ENCODE measurements around the gene OPRPN. TPM values are rescaled to one million over a fixed set of nuclear protein-coding genes. Genes with fewer than 3 reads are reported as not detected.

Gene OPRPN, protein sequence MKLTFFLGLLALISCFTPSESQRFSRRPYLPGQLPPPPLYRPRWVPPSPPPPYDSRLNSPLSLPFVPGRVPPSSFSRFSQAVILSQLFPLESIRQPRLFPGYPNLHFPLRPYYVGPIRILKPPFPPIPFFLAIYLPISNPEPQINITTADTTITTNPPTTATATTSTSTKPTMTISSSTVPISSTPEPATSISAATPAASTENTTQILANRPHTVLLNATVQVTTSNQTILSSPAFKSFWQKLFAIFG
- total RNA-seq (not detected), polyA plus RNA-seq (not detected)
- long read RNA-seq, donor 1, result 0 reads
- long read RNA-seq, donor 2, result 0 reads
- long read RNA-seq, donor 3, result 0 reads

DNA sequence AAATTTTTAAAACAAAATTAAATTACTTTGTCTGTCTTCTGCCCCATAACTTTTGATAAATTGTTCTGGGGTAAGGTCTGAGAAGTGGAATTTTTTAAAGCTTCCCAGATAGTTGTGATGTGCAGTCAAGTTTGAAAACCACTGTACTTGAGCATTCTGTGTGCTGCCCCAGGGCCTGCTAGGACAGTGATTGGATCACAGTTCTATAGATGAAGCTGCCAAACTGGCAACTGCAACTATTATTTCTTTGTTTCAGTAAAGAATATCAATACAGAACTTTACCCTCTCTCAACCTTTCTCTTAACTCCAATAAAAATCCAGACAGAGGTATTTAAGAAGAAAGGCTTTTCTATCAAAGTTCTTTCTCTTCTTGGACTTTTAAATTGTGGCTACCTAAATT, at the start of gene OPRPN:
TSS of gene OPRPN (plus strand) at position 361 of the 400 bp plus-strand sequence. CDS start 1,346 bp downstream, outside the sequence.
- Histone ChIP-seq H3K27ac (no peak within 1 kb of the TSS), H3K4me3 (no peak within 1 kb of the TSS), H3K9me3 (no peaks in the 10 kb centered on the region), H3K27me3 (no peaks in the 10 kb centered on the region), H3K4me1 (ENCODE audit: insufficient read depth) (no peaks in the 10 kb centered on the region), H3K36me3 (no peaks in the 10 kb centered on the region)
- no peak for DNase-seq
- TF ChIP-seq EP300 (IDR thresholded peaks at IDR 0.05), result no peak
- no peak for TF ChIP-seq POLR2A (IDR thresholded peaks at IDR 0.05)
- TF ChIP-seq, protein P1, sequence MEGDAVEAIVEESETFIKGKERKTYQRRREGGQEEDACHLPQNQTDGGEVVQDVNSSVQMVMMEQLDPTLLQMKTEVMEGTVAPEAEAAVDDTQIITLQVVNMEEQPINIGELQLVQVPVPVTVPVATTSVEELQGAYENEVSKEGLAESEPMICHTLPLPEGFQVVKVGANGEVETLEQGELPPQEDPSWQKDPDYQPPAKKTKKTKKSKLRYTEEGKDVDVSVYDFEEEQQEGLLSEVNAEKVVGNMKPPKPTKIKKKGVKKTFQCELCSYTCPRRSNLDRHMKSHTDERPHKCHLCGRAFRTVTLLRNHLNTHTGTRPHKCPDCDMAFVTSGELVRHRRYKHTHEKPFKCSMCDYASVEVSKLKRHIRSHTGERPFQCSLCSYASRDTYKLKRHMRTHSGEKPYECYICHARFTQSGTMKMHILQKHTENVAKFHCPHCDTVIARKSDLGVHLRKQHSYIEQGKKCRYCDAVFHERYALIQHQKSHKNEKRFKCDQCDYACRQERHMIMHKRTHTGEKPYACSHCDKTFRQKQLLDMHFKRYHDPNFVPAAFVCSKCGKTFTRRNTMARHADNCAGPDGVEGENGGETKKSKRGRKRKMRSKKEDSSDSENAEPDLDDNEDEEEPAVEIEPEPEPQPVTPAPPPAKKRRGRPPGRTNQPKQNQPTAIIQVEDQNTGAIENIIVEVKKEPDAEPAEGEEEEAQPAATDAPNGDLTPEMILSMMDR (IDR thresholded peaks at IDR 0.05), result no peak
- intact Hi-C loops (cut with DNase I), result no loop called here

DNA sequence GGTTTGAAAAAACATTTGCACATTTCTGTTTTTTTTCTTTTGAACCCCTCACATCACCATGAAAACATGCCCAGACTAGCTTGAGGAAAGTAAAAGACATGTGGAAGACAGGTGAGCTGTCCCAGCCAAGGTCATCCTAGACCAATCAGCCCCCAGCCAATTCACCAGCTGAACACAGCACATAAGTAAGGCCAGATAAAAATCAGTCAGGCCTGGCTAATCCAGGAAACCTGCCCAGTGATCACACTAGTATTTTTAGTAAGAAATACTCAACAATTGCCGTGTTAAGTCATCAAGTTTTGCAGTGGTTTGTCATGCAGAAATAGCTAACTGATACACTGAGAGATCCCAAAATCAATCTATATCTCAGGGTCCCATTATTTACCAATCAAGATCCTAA, 41.6 kb upstream of the OPRPN start:
- DNase-seq, result no peak
- 17 to 73% (median 21%) methylated on average over 1 of the region's 1 CpG for WGBS, 3 donors
- Histone ChIP-seq H3K27ac (no peak overlapping the region), H3K36me3 (no peaks in the 10 kb centered on the region), H3K27me3 (no peaks in the 10 kb centered on the region), H3K4me3 (no peak overlapping the region), H3K9me3 (no peaks in the 10 kb centered on the region), H3K4me1 (ENCODE audit: insufficient read depth) (no peaks in the 10 kb centered on the region)
- TF ChIP-seq POLR2A (IDR thresholded peaks at IDR 0.05) (no peak), EP300 (IDR thresholded peaks at IDR 0.05) (no peak)
- TF ChIP-seq, protein P1 (IDR thresholded peaks at IDR 0.05), result no peak
- intact Hi-C loops (cut with DNase I), result no loop called here

DNA sequence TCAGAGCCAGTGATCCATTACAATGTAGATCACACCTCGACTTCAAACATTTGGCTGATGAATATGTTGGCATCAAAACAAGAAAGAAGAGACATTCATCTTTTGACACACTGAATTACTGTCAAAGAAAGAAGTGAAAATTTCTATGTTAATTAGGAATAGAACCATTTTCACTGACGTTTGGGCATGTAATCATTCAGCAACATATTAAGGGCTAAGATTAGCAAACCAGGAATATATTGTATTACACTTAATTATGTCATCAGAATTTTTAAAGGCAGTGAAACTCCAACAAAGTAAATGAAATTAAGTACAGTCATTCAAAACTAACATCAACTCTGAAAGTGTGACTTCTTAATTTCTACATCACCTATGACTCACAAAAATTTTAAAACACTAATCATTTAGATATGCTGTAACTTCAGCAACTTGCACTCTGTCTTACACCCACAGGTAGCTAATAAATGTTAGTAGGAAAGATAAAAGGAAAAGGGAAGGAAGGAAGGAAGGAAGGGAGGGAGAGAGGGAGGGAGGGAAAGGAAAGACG, 38.6 kb upstream of the OPRPN start:
- WGBS, 3 donors, result 56 to 70% (median 65%) methylated on average over 3 of the region's 3 CpGs
- Histone ChIP-seq H3K36me3 (no peaks in the 10 kb centered on the region), H3K4me3 (no peak overlapping the region), H3K4me1 (ENCODE audit: insufficient read depth) (no peaks in the 10 kb centered on the region), H3K27me3 (no peaks in the 10 kb centered on the region), H3K9me3 (no peaks in the 10 kb centered on the region), H3K27ac (no peak overlapping the region)
- TF ChIP-seq EP300 (IDR thresholded peaks at IDR 0.05) (no peak), POLR2A (IDR thresholded peaks at IDR 0.05) (no peak)
- TF ChIP-seq, protein P1 (IDR thresholded peaks at IDR 0.05), result no peak
- intact Hi-C loops (cut with DNase I), result no loop called here
- no peak for DNase-seq

DNA sequence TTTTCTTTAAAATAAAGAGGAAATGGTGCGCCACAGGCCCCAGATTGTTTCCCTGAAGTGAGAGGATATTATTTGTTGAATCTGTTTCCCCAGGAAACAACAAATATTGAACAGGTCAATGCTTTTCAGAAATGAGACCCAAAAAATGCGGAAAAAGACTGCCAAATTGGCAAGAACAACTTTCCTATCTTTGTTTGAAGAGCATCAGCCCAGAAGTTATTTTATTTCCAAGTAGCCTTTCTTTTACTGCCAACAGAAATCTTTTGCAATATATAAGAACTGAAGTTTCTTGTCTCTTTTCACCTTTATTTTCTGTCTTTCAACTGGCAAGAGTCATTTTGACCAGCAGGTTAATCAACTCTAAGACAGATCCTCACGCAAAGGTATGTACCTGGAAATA, 37.3 kb upstream of the OPRPN start, which contains the start of gene SMR3A:
TSS of gene SMR3A (plus strand) at position 301 of the 400 bp plus-strand sequence. CDS start 1,356 bp downstream, outside the sequence.
- DNase-seq, result no peak
- Histone ChIP-seq H3K4me1 (ENCODE audit: insufficient read depth) (no peaks in the 10 kb centered on the region), H3K9me3 (no peaks in the 10 kb centered on the region), H3K36me3 (no peaks in the 10 kb centered on the region), H3K27ac (no peak within 1 kb of the TSS), H3K27me3 (no peaks in the 10 kb centered on the region), H3K4me3 (no peak within 1 kb of the TSS)
- intact Hi-C loops (cut with DNase I), result no loop called here
- TF ChIP-seq EP300 (IDR thresholded peaks at IDR 0.05) (no peak), POLR2A (IDR thresholded peaks at IDR 0.05) (no peak)
- TF ChIP-seq, protein P1 (IDR thresholded peaks at IDR 0.05), result no peak
- 19 to 27% (median 19%) methylated on average over 3 of the region's 3 CpGs for WGBS, 3 donors

All from ovary (tissue), 10 donors.